GM18909 (cell line): ENCODE measurements around the gene KIF6.
A peak's percentile ranks its signal among the peaks of the same experiment; 100 is the strongest.

Experiments used
- ATAC-seq: cut with Tn5 transposase; IDR thresholded peaks from one replicate; pipeline ENCODE4 v1.9.1; 2021; ENCODE audit warnings: mild to moderate bottlenecking; ENCODE audit not compliant: unreplicated experiment, poor library complexity

The KIF6 gene

GRCh38 chr6:39561536-39562266 lies 163.5 kb downstream of the KIF6 start:
- no peak for ATAC-seq

- no peak for ATAC-seq
Measured at GRCh38 chr6:39560915-39561314, 164.3 kb downstream of the KIF6 start.

GRCh38 chr6:39558591-39559190 lies 166.5 kb downstream of the KIF6 start:
- no peak for ATAC-seq

GRCh38 chr6:39558079-39558478 lies 167.1 kb downstream of the KIF6 start:
- no peak for ATAC-seq

GRCh38 chr6:39555136-39555535 lies 170.1 kb downstream of the KIF6 start:
- no peak for ATAC-seq

- ATAC-seq, result no peak
Measured at GRCh38 chr6:39553860-39554802, 171.1 kb downstream of the KIF6 start.

GRCh38 chr6:39553029-39553428 lies 172.2 kb downstream of the KIF6 start:
- ATAC-seq, result no peak

GRCh38 chr6:39550191-39550590 lies 175.0 kb downstream of the KIF6 start:
- no peak for ATAC-seq

- ATAC-seq, result no peak
Measured at GRCh38 chr6:39546731-39547130, 178.5 kb downstream of the KIF6 start.

- ATAC-seq, result no peak
Measured at GRCh38 chr6:39543950-39544349, 181.3 kb downstream of the KIF6 start.

GRCh38 chr6:39543095-39543494 lies 182.1 kb downstream of the KIF6 start:
- ATAC-seq, result no peak

- ATAC-seq, result no peak
Measured at GRCh38 chr6:39540454-39540853, 184.8 kb downstream of the KIF6 start.

- peak; percentile 98 for ATAC-seq
Measured at GRCh38 chr6:39530201-39530759, 194.9 kb downstream of the KIF6 start.

- ATAC-seq, result no peak
Measured at GRCh38 chr6:39527792-39528564, 197.2 kb downstream of the KIF6 start.

GRCh38 chr6:39524007-39524406 lies 201.2 kb downstream of the KIF6 start:
- ATAC-seq, result no peak

- no peak for ATAC-seq
Measured at GRCh38 chr6:39521958-39522357, 203.2 kb downstream of the KIF6 start.

- no peak for ATAC-seq
Measured at GRCh38 chr6:39520916-39521315, 204.3 kb downstream of the KIF6 start.

GRCh38 chr6:39520411-39520810 lies 204.8 kb downstream of the KIF6 start:
- ATAC-seq, result no peak

- no peak for ATAC-seq
Measured at GRCh38 chr6:39518221-39518620, 207.0 kb downstream of the KIF6 start.

- no peak for ATAC-seq
Measured at GRCh38 chr6:39517756-39518155, 207.5 kb downstream of the KIF6 start.
